ENCODE data around the gene GNG7.

DNA sequence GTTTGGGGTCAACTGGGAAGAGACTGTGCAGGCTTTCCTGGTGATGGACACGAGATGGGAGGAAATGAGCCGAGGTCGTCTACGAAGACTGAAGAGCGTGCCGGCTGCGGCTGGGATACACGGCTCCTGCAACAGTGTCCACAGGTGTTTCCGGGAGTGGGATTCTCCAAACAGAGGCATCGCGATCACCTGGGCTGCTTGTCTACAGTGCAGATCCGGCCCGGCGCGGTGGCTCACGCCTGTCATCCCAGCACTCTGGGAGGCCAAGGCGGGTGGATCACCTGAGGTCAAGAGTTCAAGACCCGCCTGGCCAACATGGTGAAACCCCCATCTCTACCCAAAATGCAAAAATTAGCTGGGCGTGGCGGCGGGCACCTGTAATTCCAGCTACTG is 48.9 kb upstream of the GNG7 start:
- TF ChIP-seq, protein P1, sequence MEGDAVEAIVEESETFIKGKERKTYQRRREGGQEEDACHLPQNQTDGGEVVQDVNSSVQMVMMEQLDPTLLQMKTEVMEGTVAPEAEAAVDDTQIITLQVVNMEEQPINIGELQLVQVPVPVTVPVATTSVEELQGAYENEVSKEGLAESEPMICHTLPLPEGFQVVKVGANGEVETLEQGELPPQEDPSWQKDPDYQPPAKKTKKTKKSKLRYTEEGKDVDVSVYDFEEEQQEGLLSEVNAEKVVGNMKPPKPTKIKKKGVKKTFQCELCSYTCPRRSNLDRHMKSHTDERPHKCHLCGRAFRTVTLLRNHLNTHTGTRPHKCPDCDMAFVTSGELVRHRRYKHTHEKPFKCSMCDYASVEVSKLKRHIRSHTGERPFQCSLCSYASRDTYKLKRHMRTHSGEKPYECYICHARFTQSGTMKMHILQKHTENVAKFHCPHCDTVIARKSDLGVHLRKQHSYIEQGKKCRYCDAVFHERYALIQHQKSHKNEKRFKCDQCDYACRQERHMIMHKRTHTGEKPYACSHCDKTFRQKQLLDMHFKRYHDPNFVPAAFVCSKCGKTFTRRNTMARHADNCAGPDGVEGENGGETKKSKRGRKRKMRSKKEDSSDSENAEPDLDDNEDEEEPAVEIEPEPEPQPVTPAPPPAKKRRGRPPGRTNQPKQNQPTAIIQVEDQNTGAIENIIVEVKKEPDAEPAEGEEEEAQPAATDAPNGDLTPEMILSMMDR (IDR thresholded peaks at IDR 0.05): no peak
- TF ChIP-seq POLR2A (IDR thresholded peaks at IDR 0.05): no peak
- TF ChIP-seq EP300 (IDR thresholded peaks at IDR 0.05): no peak
- TF ChIP-seq POLR2AphosphoS5 (IDR thresholded peaks at IDR 0.05): no peak
